ENCODE data around the gene RAD23B.

DNA sequence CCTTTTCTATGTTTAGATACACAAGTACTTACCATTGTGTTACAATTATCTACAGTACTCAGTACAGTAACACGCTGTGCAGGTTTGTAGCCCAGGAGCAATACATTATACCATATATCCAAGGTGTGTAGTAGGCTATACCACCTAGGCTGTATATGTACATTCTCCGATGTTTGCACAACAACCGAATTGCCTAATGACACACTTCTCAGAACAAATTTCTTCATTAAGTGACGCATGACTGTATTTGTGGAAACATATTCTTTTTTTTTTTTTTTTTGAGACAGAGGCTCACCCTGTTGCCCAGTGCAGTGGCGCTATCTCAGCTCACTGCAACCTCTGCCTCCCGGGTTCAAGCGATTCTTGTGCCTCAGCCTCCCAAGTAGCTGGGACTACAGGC, 4.0 kb upstream of the RAD23B start:
- TF ChIP-seq, protein P1, sequence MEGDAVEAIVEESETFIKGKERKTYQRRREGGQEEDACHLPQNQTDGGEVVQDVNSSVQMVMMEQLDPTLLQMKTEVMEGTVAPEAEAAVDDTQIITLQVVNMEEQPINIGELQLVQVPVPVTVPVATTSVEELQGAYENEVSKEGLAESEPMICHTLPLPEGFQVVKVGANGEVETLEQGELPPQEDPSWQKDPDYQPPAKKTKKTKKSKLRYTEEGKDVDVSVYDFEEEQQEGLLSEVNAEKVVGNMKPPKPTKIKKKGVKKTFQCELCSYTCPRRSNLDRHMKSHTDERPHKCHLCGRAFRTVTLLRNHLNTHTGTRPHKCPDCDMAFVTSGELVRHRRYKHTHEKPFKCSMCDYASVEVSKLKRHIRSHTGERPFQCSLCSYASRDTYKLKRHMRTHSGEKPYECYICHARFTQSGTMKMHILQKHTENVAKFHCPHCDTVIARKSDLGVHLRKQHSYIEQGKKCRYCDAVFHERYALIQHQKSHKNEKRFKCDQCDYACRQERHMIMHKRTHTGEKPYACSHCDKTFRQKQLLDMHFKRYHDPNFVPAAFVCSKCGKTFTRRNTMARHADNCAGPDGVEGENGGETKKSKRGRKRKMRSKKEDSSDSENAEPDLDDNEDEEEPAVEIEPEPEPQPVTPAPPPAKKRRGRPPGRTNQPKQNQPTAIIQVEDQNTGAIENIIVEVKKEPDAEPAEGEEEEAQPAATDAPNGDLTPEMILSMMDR (IDR thresholded peaks at IDR 0.05; ENCODE audit: low read depth, low read length): no peak
- no peak for TF ChIP-seq EZH2phosphoT487 (IDR thresholded peaks at IDR 0.05; ENCODE audit: low read depth)
